A673 (cell line): ENCODE data around the gene VSTM4. TPM values are rescaled to one million over a fixed set of nuclear protein-coding genes. Genes with fewer than 3 reads are reported as not detected.

Experiments used
- BruUV-seq: library from RNA; stranded (reverse); fragments of 400-500 nt; replicated peaks from 2 replicates; lab custom pipeline; 2021; lab: Mats Ljungman, UMichigan
- CTCF ChIA-PET: fragments of 300-600 bp; sonication (Branson Sonifier 250); formaldehyde crosslinking; loops from one replicate; lab custom pipeline; 2022; ENCODE audit warnings: antibody characterized with exemption; lab: Charles Lee
- POLR2A ChIA-PET: fragments of 300-600 bp; sonication (Branson Sonifier 250); formaldehyde crosslinking; loops from one replicate; lab custom pipeline; 2022; ENCODE audit warnings: antibody characterized with exemption; ENCODE audit not compliant: low non-redundant PET; lab: Charles Lee
- DNase-seq: peaks from one replicate; pipeline ENCODE4 v3.0.0-alpha.2; 2015; ENCODE audit warnings: low spot score
- H3K27ac ChIP-seq: fragments of 200-600 bp; sonication (generic); 2 replicates; pipeline ENCODE4 v1.5.1; 2016; ENCODE audit warnings: mixed run types, low read depth, mild to moderate bottlenecking, mixed read lengths, antibody characterized with exemption, low read length; ENCODE audit not compliant: poor library complexity, severe bottlenecking
- H3K27me3 ChIP-seq: fragments of 200-600 bp; sonication (generic); replicated peaks from 2 replicates; pipeline ENCODE4 v1.6.1; 2017; ENCODE audit warnings: mixed run types, low read depth, mild to moderate bottlenecking, mixed read lengths, antibody characterized with exemption, low read length; ENCODE audit not compliant: insufficient read depth, poor library complexity
- H3K36me3 ChIP-seq: fragments of 200-600 bp; sonication (generic); 2 replicates; pipeline ENCODE4 v1.6.1; 2016; ENCODE audit warnings: mixed run types, mild to moderate bottlenecking, mixed read lengths, antibody characterized with exemption, low read length; ENCODE audit not compliant: insufficient read depth, poor library complexity, severe bottlenecking
- H3K4me1 ChIP-seq: fragments of 200-600 bp; sonication (generic); 2 replicates; pipeline ENCODE4 v1.6.1; 2017; ENCODE audit warnings: mixed run types, mild to moderate bottlenecking, mixed read lengths, antibody characterized with exemption, low read length; ENCODE audit not compliant: insufficient read depth, poor library complexity, severe bottlenecking
- H3K4me3 ChIP-seq: fragments of 200-600 bp; sonication (generic); 2 replicates; pipeline ENCODE4 v1.5.1; 2016; ENCODE audit warnings: low read depth, mixed run types, mild to moderate bottlenecking, mixed read lengths, low read length; ENCODE audit not compliant: poor library complexity, severe bottlenecking
- H3K9me3 ChIP-seq: fragments of 200-600 bp; sonication (generic); 2 replicates; pipeline ENCODE4 v1.6.1; 2016; ENCODE audit warnings: mixed run types, low read depth, mild to moderate bottlenecking, mixed read lengths, antibody characterized with exemption, low read length; ENCODE audit not compliant: poor library complexity, severe bottlenecking
- EZH2 ChIP-seq: fragments of 200-600 bp; sonication (generic); IDR thresholded peaks from 2 replicates; pipeline ENCODE4 v1.6.1; 2017; ENCODE audit warnings: borderline replicate concordance, low read depth, mild to moderate bottlenecking, mixed read lengths, antibody characterized with exemption, low read length; ENCODE audit not compliant: poor library complexity, severe bottlenecking
- intact Hi-C: fragments of 100-400 bp; cut with micrococcal nuclease; formaldehyde crosslinking; loops from one replicate; pipeline ENCODE4 v1.10.0; 2022; ENCODE audit not compliant: unreplicated experiment
- total RNA-seq: library from RNA; stranded (reverse); gene quantifications from 2 replicates; pipeline ENCODE4 v1.2.3, GENCODE V29; 2021
- TF ChIP-seq, protein P1 (sequence below): fragments of 300-800, 200-600 bp; sonication (generic); conservative IDR thresholded peaks from 2 replicates; pipeline ENCODE4 v1.5.1; 2017; ENCODE audit warnings: low read depth, mild to moderate bottlenecking, antibody characterized with exemption, low read length, moderate library complexity, mixed read lengths

VSTM4 gene
- total RNA-seq, 1 experiment from 2014 or later: 0.11 TPM

- no peak for DNase-seq
- no peaks in the 10 kb centered on the region for H3K9me3 ChIP-seq
- no peaks in the 10 kb centered on the region for H3K27me3 ChIP-seq
- no peaks in the 10 kb centered on the region for H3K36me3 ChIP-seq
- no peaks in the 10 kb centered on the region for H3K4me1 ChIP-seq
- ChIA-PET POLR2A (no interaction called here), CTCF (no interaction called here)
- TF ChIP-seq, protein P1, sequence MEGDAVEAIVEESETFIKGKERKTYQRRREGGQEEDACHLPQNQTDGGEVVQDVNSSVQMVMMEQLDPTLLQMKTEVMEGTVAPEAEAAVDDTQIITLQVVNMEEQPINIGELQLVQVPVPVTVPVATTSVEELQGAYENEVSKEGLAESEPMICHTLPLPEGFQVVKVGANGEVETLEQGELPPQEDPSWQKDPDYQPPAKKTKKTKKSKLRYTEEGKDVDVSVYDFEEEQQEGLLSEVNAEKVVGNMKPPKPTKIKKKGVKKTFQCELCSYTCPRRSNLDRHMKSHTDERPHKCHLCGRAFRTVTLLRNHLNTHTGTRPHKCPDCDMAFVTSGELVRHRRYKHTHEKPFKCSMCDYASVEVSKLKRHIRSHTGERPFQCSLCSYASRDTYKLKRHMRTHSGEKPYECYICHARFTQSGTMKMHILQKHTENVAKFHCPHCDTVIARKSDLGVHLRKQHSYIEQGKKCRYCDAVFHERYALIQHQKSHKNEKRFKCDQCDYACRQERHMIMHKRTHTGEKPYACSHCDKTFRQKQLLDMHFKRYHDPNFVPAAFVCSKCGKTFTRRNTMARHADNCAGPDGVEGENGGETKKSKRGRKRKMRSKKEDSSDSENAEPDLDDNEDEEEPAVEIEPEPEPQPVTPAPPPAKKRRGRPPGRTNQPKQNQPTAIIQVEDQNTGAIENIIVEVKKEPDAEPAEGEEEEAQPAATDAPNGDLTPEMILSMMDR: no peak
- TF ChIP-seq EZH2: no peak
- H3K27ac ChIP-seq: no peak overlapping the region
- no TSS peak for BruUV-seq
- intact Hi-C loops: no loop called here
- no peak overlapping the region for H3K4me3 ChIP-seq
These were observed 23.9 kb upstream of the VSTM4 start for GRCh38 chr10:49139028-49139845.

- intact Hi-C loops: no loop called here
These were observed 23.1 kb upstream of the VSTM4 start for GRCh38 chr10:49138361-49138891.

DNA sequence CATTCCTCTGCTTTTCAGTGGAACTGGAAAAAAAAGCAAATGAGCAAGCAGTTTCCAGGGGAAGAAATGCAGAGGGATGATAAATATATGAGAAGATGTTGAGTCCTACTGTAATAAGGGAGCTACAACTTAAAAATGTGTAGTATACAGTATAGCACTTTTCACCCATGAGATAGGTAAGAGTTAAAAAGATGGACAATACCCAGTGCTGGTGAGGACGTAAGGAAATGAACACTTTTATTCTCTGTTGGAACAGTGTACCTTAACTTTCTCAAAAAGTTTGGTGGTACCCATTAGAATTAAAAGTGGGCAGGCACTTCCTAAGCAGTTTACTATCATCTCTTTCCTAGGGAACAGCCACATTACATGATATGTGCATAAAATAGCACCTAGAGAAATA lies 21.2 kb upstream of the VSTM4 start:
- POLR2A ChIA-PET: no interaction called here
- TF ChIP-seq, protein P1: no peak
- Histone ChIP-seq H3K27ac (no peak overlapping the region), H3K36me3 (no peaks in the 10 kb centered on the region), H3K4me3 (no peak overlapping the region), H3K27me3 (no peaks in the 10 kb centered on the region), H3K9me3 (no peaks in the 10 kb centered on the region), H3K4me1 (no peaks in the 10 kb centered on the region)
- CTCF ChIA-PET: no interaction called here
- BruUV-seq: no TSS peak
- no peak for DNase-seq
- intact Hi-C loops: no loop called here

More at GRCh38 chr10:49138361-49138891, 23.1 kb upstream of the VSTM4 start:
- ChIA-PET CTCF (no interaction called here), POLR2A (no interaction called here)
- no peaks in the 10 kb centered on the region for H3K36me3 ChIP-seq
- DNase-seq: no peak
- no peaks in the 10 kb centered on the region for H3K4me1 ChIP-seq
- no peak for TF ChIP-seq EZH2
- TF ChIP-seq, protein P1: no peak
- no peaks in the 10 kb centered on the region for H3K27me3 ChIP-seq
- H3K4me3 ChIP-seq: no peak overlapping the region
- H3K9me3 ChIP-seq: no peaks in the 10 kb centered on the region
- no TSS peak for BruUV-seq
- H3K27ac ChIP-seq: no peak overlapping the region
